T-helper 22 cell (primary cell): ENCODE measurements around the gene HOXC5.
"Not testable (repeated sequence)": the region's sequence is repeated elsewhere in the genome, so short reads cannot be mapped to it uniquely, and the experiment has no call there.

Experiments
- DNase-seq: peaks from one replicate; pipeline ENCODE4 v3.0.0-alpha.2; 2020; ENCODE audit warnings: low read depth

HOXC5 gene

DNA sequence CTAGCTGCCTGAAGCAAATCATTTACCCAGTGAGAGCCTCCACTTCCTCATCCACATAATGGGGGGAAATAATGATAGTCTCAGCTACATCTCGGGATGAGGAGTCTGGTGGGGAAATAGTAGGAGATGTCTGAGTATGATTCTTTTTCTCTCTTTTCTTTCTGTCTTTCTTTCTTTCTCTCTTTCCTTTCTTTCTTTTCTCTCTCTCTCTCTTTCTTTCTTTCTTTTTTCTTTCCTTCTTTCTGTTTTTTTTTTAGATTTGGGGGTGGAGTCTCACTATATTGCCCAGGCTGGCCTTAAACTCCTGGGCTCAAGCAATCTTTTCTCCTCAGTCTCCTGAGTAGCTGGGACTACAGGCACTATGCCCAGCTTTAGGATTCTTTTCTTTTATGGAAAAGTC is 33.6 kb downstream of the HOXC5 start:
- no peak for DNase-seq

DNA sequence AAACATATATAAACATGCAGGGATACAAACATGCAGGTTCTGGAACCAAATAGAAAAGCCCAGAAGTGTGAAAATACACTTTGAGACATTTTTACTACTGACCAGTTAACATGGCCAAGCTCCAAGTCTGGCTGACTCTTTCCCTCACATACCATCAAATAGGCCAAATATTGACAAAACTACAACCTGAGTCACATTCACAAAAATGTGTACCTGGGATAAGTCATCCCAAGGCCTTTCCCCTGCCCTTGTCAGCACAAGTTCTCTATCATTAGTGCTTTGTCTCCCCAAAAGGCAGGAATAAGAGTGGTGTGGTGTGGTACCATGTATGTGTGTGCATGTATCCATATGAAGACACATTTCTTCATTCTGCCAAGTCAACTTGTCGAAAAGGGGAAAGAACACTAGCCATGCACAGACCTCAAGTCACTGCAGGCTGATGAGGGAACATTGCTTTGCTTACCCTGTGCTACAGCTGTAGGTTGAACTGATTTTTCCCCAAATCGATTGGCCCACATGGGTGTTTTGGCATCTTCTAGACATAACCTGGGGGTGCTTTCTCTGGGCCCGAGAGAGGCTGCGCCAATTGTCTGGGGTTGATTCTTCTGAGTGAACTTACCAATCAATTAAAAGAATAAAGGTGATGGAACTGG is 35.7 kb downstream of the HOXC5 start:
- DNase-seq = no peak

DNA sequence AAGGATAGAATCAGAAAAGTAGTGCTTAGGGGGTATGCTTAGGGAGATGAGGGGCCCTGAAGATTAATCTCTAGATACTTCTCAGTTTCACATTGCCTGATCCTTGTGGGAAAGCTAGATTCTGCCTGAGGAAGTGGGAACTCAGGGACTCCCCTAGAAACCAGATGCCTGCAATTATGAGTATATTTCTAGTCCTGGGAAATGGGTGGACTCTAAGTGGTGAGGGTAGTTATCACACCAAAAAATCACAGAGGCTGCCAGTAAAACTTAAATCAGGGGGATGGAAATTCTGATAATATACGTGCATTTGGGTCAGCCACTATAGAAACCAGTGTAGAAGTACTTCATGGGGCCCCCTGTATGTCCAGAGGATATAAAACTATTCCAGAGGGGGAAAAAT is 39.1 kb downstream of the HOXC5 start:
- DNase-seq = no peak

DNA sequence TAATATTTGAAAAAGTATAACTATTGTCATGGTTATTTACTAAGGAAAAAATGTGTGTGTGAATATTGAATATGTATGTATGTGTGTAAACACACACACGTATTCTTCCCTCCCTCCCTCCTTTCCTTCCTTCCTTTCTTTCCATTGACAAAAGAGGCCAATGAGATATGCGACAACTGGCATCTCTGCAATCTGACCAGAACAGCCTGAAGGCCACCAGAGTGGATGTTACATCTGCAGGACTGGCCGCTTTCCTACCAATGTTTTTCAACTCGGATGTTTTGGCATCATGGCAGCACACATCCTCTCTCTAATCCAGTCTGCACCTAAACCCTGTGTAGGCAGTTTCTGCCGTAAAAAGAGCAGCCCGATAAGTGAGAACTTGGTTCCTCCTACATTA is 41.5 kb downstream of the HOXC5 start:
- no peak for DNase-seq

DNA sequence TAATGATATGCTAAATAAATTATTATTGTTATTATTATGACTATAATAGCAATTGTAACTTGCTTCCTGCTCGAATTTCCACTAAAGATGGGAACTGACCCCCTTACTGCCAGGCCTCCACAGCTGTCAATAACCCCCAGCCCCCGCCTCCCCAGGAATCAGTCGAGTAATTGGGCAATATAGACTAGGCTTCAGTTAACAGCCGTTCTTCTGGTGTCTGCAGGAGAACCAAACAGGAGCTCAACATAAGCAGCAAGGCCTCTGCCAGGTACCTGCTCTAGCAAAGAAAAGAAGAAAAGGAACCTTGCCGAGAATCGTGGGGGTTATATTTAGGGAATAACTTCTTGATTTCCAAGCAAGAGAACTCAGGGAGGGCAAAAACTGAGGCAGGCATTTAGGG is 42.6 kb downstream of the HOXC5 start:
- no peak for DNase-seq

DNA sequence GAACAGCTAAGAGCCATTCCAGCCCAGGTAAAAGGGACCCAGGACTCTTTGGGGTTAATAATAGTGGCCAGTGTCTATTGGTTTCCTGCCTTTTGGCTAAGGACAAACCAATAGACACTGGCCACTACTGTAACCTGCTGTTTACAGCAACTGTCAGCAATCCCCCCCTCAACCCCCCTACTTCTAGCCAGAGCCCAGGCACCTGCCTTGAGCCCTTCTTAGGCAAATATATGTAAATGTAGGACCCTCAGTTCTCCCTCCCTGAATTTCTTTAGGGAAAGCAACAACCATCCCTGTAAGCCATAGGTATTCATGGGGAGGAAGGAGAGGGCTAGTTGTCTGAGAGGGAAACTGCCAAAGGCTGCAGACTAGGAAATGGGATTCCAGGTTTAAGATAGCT is 43.1 kb downstream of the HOXC5 start:
- DNase-seq = no peak

DNA sequence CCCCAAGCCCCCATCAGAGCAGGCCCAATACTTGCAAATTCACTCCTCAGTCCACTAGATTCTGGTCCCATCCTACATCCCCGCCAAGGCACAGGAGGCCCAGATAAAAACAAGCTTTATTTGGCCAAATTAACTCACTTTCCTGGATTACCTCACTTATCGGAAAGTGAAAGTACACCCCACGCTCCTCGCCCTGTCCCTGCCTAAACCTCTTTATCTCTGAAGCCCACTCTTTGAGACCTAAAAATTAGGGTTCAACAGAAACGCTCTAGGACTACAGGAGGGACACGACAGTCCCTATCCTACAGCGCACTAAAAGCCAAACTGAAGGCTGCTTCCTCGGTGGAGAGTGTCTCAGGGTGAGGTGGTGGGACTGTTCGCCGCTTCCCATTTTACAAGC is 45.0 kb downstream of the HOXC5 start:
- DNase-seq = not testable (repeated sequence)

DNA sequence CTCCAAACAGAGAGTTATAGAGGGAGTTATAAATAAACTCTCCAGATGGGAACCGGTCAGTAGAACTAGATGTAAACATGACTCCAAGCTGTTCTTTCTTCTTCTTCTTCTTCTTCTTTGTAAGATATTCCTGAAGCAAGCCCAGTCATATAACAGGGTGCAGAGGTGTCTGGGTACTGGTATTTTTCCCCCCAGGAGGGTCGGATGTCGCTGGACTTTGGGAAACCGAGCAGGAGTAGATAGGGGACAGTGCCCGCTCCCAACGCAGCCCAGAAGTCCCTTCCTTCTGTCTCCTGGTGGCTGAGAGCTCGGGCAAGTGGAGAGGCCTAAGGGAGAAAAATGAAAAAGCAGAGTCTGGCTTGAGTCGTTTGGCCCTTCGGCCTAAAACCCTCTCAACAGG is 46.3 kb downstream of the HOXC5 start:
- DNase-seq = not testable (repeated sequence)

DNA sequence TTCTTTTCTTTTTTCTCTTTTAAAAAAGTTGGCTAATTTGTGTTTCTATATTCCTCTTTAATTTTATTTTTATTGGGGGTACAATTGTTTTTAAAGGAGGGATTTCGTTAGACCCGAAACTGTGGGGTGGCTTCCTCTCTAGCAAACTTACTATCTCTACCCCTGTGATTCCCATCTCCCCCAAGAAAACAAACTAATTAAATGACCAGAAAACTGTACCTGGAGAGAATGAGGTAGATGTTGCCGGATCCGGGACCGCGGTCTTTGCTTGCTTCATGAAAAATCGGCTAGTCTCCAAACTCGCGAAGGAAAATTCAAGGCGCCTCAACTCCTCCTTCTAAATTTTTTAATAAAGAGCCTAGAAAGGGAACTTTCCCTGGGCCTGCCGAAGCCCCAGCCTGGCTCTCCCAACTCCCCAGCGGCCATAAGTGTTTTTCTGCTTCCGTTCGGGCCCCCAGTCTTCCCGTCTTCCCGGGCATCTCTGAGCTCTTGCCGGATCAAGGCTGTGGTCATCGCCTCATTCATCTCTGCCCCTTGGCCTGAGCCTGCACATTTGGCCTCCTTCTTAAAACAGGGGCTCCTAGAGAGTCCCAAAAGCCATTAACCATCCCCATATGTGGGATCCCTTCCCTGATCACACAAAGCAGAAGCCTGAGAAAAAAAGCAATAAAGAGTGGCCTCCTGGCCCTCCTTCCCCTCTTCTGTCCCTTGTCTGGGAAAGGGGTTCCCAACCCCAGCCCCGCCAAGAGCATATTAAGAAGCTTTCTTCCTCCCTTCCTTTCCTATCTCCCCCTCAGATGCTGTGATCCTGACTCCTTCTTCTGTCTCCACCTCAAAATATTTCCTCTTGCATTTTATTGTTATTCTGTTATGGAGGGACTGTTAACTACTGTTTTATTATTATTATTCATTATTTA is 47.4 kb downstream of the HOXC5 start:
- DNase-seq = not testable (repeated sequence)

DNA sequence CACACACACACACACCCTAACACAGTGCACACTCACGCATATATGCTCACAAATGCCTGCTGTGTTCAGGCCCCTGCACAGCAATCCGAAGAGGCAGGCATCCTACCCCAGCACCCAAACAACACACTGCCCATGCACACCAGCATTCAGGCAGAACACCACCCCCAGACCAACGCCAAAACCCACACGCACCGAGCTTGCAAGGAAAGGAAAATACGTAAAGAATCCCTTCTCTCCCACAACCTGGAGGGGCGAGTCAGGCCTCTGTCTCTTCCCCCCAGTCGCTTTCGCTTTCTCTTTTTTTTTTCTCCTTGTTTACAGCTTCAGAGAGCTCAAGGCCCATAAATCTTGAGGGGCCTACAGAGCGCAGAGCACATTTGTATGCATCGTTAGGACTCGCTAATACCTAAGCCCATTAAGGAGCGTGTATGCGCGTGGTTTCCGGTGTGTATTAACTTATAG is 48.2 kb downstream of the HOXC5 start:
- DNase-seq = not testable (repeated sequence)

DNA sequence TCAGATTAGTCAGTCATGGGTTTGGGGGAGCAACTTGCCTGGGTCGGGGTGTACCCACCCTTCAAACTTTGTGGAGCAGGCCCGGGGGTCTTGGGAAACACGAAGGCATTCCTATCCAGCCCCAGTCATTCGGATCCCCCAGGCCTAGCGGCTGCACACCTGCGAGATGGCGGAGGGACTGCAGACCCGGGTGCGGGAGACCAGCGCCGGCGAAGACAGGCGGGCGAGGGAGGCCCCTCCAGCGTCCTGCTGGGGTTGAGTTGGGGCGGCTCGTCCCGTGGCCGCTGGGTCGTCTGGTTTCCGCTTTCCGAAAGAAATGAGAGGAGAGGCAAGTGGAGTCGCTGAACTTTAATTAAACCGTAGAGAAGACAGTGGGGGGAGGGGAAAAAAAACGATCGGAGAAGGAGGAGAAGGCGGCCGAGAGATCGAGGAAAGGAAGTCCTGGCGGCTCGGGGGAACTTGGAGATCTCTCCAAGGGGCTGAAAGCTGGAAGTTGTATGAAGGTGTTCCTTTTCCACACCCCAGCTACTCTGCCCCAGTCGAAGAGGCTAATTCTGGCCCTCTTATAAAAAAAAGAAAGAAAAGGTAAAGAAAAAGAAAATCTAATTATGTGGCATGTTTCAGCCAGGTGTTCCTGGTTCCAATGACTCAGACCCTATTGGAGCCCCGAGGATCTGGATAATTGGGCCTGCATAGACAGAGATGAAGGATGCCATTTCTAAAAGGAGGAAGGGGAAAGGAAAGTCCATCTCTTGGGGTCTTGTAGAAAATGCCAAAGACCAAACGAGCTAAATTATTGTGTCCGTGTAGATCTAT is 48.9 kb downstream of the HOXC5 start:
- DNase-seq = not testable (repeated sequence)

DNA sequence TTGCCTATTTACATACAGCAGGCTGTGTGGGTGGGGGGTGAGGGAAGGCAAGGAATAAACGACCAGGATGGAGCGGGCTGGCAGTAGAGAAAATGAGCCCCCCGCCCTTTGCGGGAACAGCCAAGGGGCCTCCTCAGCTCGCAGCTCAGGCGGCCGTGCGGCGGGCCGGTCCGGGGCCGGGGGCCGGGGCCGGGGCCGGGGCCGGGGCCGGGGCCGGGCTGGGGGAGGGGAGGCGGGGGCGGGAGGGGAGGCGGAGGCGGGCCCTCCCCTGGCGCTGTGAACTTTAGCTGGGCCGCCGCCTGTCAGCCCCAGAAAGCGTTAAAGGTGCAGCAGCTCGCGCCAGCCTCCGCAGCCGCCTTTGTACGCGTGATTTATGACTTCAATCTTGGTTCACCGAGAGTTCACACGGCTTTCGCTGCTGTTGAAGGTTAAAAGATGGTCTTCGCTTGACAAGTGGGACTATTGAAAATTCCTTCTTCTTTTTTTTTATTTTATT is 49.6 kb downstream of the HOXC5 start:
- DNase-seq = no peak
